Endothelial cell of umbilical vein (primary cell): ENCODE measurements around the gene TBCC. TPM values are rescaled to one million over a fixed set of nuclear protein-coding genes. Genes with fewer than 3 reads are reported as not detected.

ENCODE experiments used
- BruUV-seq: library from RNA; stranded (reverse); fragments of 400-500 nt; replicated peaks from 2 replicates; lab custom pipeline; 2021; lab: Mats Ljungman, UMichigan
- CTCF ChIA-PET: fragments of 300-600, 350-600 bp; sonication (Branson Sonifier 250); formaldehyde crosslinking; loops from one replicate; lab custom pipeline; 2021; ENCODE audit warnings: antibody characterized with exemption, inconsistent platforms; lab: Charles Lee
- POLR2A ChIA-PET: fragments of 300-600, 350-600 bp; sonication (Branson Sonifier 250); formaldehyde crosslinking; loops from one replicate; lab custom pipeline; 2021; ENCODE audit warnings: antibody characterized with exemption, inconsistent platforms; lab: Charles Lee
- DNase-seq: peaks from one replicate; pipeline ENCODE4 v3.0.0-alpha.2; 2011; ENCODE audit warnings: low read depth, low spot score
- FAIRE-seq: peaks from 2 replicates; lab custom pipeline; 2011; peaks lifted over from hg19 to GRCh38; lab: Jason Lieb, UNC
- H2AFZ ChIP-seq: 2 replicates; pipeline ENCODE4 v1.6.0; 2012; ENCODE audit warnings: low read depth, low read length, control low read depth, inconsistent platforms
- H3K27ac ChIP-seq: 2 replicates; pipeline ENCODE4 v1.5.1; 2011; ENCODE audit warnings: low read depth, mild to moderate bottlenecking, control low read depth, low read length, moderate library complexity; ENCODE audit not compliant: insufficient read depth
- H3K27me3 ChIP-seq, 2 experiments: 2 replicates each; pipeline versions ENCODE4 v1.6.0 to v1.6.1; 2011; ENCODE audit warnings: low read length in 2 of 2, mixed read lengths in 1 of 2; ENCODE audit not compliant: control insufficient read depth in 2 of 2, insufficient read depth in 2 of 2
- H3K36me3 ChIP-seq, 2 experiments: 2 replicates in 1 of 2; 3 replicates in 1 of 2; pipeline ENCODE4 v1.5.1; 2011; ENCODE audit warnings: low read length in 2 of 2, mild to moderate bottlenecking in 1 of 2, moderate library complexity in 1 of 2; ENCODE audit not compliant: control insufficient read depth in 2 of 2, insufficient read depth in 2 of 2; ENCODE audit errors: extremely low read depth in 1 of 2
- H3K4me1 ChIP-seq: 3 replicates; pipeline ENCODE4 v1.5.1; 2011; ENCODE audit warnings: mild to moderate bottlenecking, low read length; ENCODE audit not compliant: control insufficient read depth, insufficient read depth; ENCODE audit errors: extremely low read depth
- H3K4me2 ChIP-seq: 2 replicates; pipeline ENCODE4 v1.6.1; 2011; ENCODE audit warnings: low read length, control low read depth, mixed read lengths; ENCODE audit not compliant: insufficient read depth
- H3K4me3 ChIP-seq, 3 experiments: fragments of 200-600 bp in 1 of 3; sonication (generic), shearing (Covaris generic) in 1 of 3; replicated peaks in 1 of 3; 2 replicates each; pipeline ENCODE4 v1.5.1; 2011 to 2016; ENCODE audit warnings: control low read depth in 3 of 3, low read length in 3 of 3, mild to moderate bottlenecking in 2 of 3, inconsistent platforms in 1 of 3, low read depth in 1 of 3, moderate library complexity in 1 of 3; ENCODE audit not compliant: insufficient read depth in 1 of 3
- H3K79me2 ChIP-seq: 2 replicates; pipeline ENCODE4 v1.6.0; 2012; ENCODE audit warnings: low read length, inconsistent platforms; ENCODE audit not compliant: control insufficient read depth, insufficient read depth
- H3K9ac ChIP-seq: replicated peaks from 2 replicates; pipeline ENCODE3; 2011; ENCODE audit warnings: low read length, control low read depth; ENCODE audit not compliant: insufficient read depth; ENCODE audit errors: extremely low read depth
- H3K9me1 ChIP-seq: replicated peaks from 3 replicates; pipeline ENCODE4 v1.6.0; 2011; ENCODE audit warnings: mild to moderate bottlenecking, low read length; ENCODE audit not compliant: control insufficient read depth, insufficient read depth; ENCODE audit errors: extremely low read depth
- H3K9me3 ChIP-seq: replicated peaks from 2 replicates; pipeline ENCODE4 v1.5.1; 2012; ENCODE audit warnings: low read length, inconsistent platforms; ENCODE audit not compliant: control insufficient read depth, insufficient read depth
- H4K20me1 ChIP-seq: replicated peaks from 2 replicates; pipeline ENCODE3; 2011; ENCODE audit warnings: mild to moderate bottlenecking, low read length; ENCODE audit not compliant: control insufficient read depth, insufficient read depth; ENCODE audit errors: extremely low read depth
- CTCF ChIP-seq, 2 donors: IDR thresholded peaks; 1 replicate in 1 of 2; 2 replicates in 1 of 2; pipeline ENCODE4 v1.5.1; 2011; ENCODE audit warnings: low read length in 2 of 2, mild to moderate bottlenecking in 2 of 2, moderate library complexity in 2 of 2, control low read depth in 1 of 2, inconsistent platforms in 1 of 2, low read depth in 1 of 2; ENCODE audit not compliant: insufficient read depth in 1 of 2; ENCODE audit errors: extremely low read depth in 1 of 2
- EZH2 ChIP-seq: IDR thresholded peaks from 2 replicates; pipeline ENCODE4 v1.6.1; 2012; ENCODE audit warnings: borderline replicate concordance, low read depth, mild to moderate bottlenecking, moderate library complexity, low read length, inconsistent platforms; ENCODE audit not compliant: severe bottlenecking
- FOS ChIP-seq: IDR thresholded peaks from 2 replicates; pipeline ENCODE4 v1.6.1; 2011; ENCODE audit warnings: mild to moderate bottlenecking, low read length, moderate library complexity, borderline replicate concordance; ENCODE audit not compliant: insufficient read depth
- GATA2 ChIP-seq: IDR thresholded peaks from 2 replicates; pipeline ENCODE4 v1.7.0; 2011; ENCODE audit warnings: low read depth, mild to moderate bottlenecking, moderate library complexity, mixed read lengths, low read length; ENCODE audit not compliant: insufficient read length, insufficient read depth
- JUN ChIP-seq: IDR thresholded peaks from 2 replicates; pipeline ENCODE4 v1.6.1; 2011; ENCODE audit warnings: borderline replicate concordance, low read depth; ENCODE audit not compliant: insufficient read length, insufficient read depth
- MAX ChIP-seq: IDR thresholded peaks from 2 replicates; pipeline ENCODE4 v1.6.1; 2011; ENCODE audit not compliant: insufficient read depth, insufficient read length
- MYC ChIP-seq: IDR thresholded peaks from one replicate; pipeline ENCODE4 v1.6.1; 2011; ENCODE audit warnings: mild to moderate bottlenecking, low read depth, low read length
- POLR2A ChIP-seq: IDR thresholded peaks from 2 replicates; pipeline ENCODE4 v1.6.1; 2012; ENCODE audit warnings: low read depth, mild to moderate bottlenecking, control low read depth, low read length
- POLR2AphosphoS5 ChIP-seq: IDR thresholded peaks from 2 replicates; pipeline ENCODE4 v1.6.1; 2012; ENCODE audit warnings: low read depth, mild to moderate bottlenecking, control low read depth, low read length, moderate library complexity; ENCODE audit not compliant: insufficient read depth
- dilution Hi-C: fragments of 300-500 bp; cut with MboI; formaldehyde crosslinking; loops from one replicate; pipeline ENCODE4 v1.15.0; 2019; ENCODE audit warnings: low sequenced_read_pairs; ENCODE audit not compliant: extremely low pct_ligation_motif_present
- intact Hi-C: fragments of 100-400 bp; cut with micrococcal nuclease; formaldehyde crosslinking; loops from one replicate; pipeline ENCODE4 v1.10.0; 2022
- polyA plus RNA-seq, 4 experiments: library from polyadenylated mRNA; depleted of rRNA in 3 of 4; stranded (reverse) in 3 of 4; unstranded in 1 of 4; fragments of >200 nt; gene quantifications; 2 replicates each; pipeline versions ENCODE4 v1.2.1 to v1.2.3, GENCODE V29; 2011 to 2012; ENCODE audit warnings: missing spikeins in 1 of 4
- total RNA-seq: library from RNA; stranded (reverse); gene quantifications from 2 replicates; pipeline ENCODE4 v1.2.3, GENCODE V29; 2021

TBCC gene
- total and polyA plus RNA-seq, 2 donors (not counting 3 experiments of a cell fraction or from before 2014, with no cell fraction given): 15.9 to 19.1 TPM

- H3K27ac ChIP-seq: no peak overlapping the region
- no peak overlapping the region for H3K9ac ChIP-seq
- no peaks in the 10 kb centered on the region for H4K20me1 ChIP-seq
- ChIA-PET POLR2A (no interaction called here), CTCF (no interaction called here)
- no peaks in the 10 kb centered on the region for H3K79me2 ChIP-seq
- FAIRE-seq: no peak
- DNase-seq: no peak
- no peak overlapping the region for H2AFZ ChIP-seq
- peaks cover 6% of the 10 kb centered on the region for H3K4me1 ChIP-seq
- no peaks in the 10 kb centered on the region for H3K9me1 ChIP-seq
- no peak overlapping the region for H3K4me3 ChIP-seq
- TF ChIP-seq CTCF (IDR thresholded peaks at IDR 0.05; ENCODE audit: extremely low read depth in 1 of 2, insufficient read depth in 1 of 2, low read depth in 1 of 2, low read length in 2 of 2): no peak
- TF ChIP-seq EZH2: no peak
- TF ChIP-seq MYC: no peak
- no peak for TF ChIP-seq POLR2A
- dilution Hi-C loops: no loop called here
- H3K36me3 ChIP-seq: no peaks in the 10 kb centered on the region
- no peak overlapping the region for H3K4me2 ChIP-seq
- H3K9me3 ChIP-seq: peaks cover 2% of the 10 kb centered on the region
- intact Hi-C loops: no loop called here
- BruUV-seq: no TSS peak
- H3K27me3 ChIP-seq: no peaks in the 10 kb centered on the region
Observed at GRCh38 chr6:42710316-42710715, 35.6 kb downstream of the TBCC start.

GRCh38 chr6:42709871-42710270 lies 36.0 kb downstream of the TBCC start:
- ChIA-PET POLR2A (no interaction called here), CTCF (no interaction called here)
- H3K27me3 ChIP-seq: no peaks in the 10 kb centered on the region
- no peaks in the 10 kb centered on the region for H4K20me1 ChIP-seq
- H3K79me2 ChIP-seq: no peaks in the 10 kb centered on the region
- H3K36me3 ChIP-seq: no peaks in the 10 kb centered on the region
- no peak overlapping the region for H3K27ac ChIP-seq
- no peak overlapping the region for H2AFZ ChIP-seq
- peaks cover 6% of the 10 kb centered on the region for H3K4me1 ChIP-seq
- FAIRE-seq (no peak), DNase-seq (no peak)
- no peaks in the 10 kb centered on the region for H3K9me1 ChIP-seq
- intact Hi-C loops (no loop called here), dilution Hi-C loops (no loop called here)
- TF ChIP-seq MYC (no peak), POLR2A (no peak), GATA2 (no peak), MAX (no peak), EZH2 (no peak), POLR2AphosphoS5 (no peak), FOS (no peak), CTCF (IDR thresholded peaks at IDR 0.05; ENCODE audit: extremely low read depth in 1 of 2, insufficient read depth in 1 of 2, low read depth in 1 of 2, low read length in 2 of 2) (no peak), JUN (no peak)
- BruUV-seq: no TSS peak
- H3K9me3 ChIP-seq: peaks cover 2% of the 10 kb centered on the region
- no peak overlapping the region for H3K4me3 ChIP-seq
- H3K4me2 ChIP-seq: no peak overlapping the region
- H3K9ac ChIP-seq: no peak overlapping the region
